HCT116 (cell line): ENCODE data around the gene SERPINB13. TPM values are rescaled to one million over a fixed set of nuclear protein-coding genes. Genes with fewer than 3 reads are reported as not detected.

Experiments
- ATAC-seq: fragments of 200-7000 bp; cut with Tn5 transposase; 2 replicates; pipeline ENCODE4 v1.9.1; 2020; ENCODE audit warnings: mild to moderate bottlenecking, moderate library complexity
- BruUV-seq: library from RNA; stranded (reverse); fragments of 400-500 nt; replicated peaks from 2 replicates; lab custom pipeline; 2021; lab: Mats Ljungman, UMichigan
- CTCF ChIA-PET: fragments of 300-600 bp; sonication (Branson Sonifier 250); formaldehyde crosslinking; loops from one replicate; lab custom pipeline; 2021; ENCODE audit warnings: antibody characterized with exemption; lab: Charles Lee
- POLR2A ChIA-PET: fragments of 300-600, 350-600 bp; sonication (Branson Sonifier 250); formaldehyde crosslinking; loops from one replicate; lab custom pipeline; 2021; ENCODE audit warnings: antibody characterized with exemption; lab: Charles Lee
- RAD21 ChIA-PET, 2 experiments: fragments of 300-600 bp; sonication (Branson Sonifier 250); formaldehyde crosslinking; loops; one replicate each; lab custom pipeline; 2023; ENCODE audit warnings: low total read pairs in 2 of 2; ENCODE audit not compliant: uncharacterized antibody in 2 of 2, unreplicated experiment in 2 of 2, low non-redundant PET in 1 of 2; lab: Charles Lee
- DNase-seq: peaks from one replicate; pipeline ENCODE4 v3.0.0-alpha.2; 2010; ENCODE audit warnings: low read depth, low spot score
- H2AFZ ChIP-seq: fragments of 200-600 bp; shearing (Covaris generic), sonication (generic); 2 replicates; pipeline ENCODE4 v1.6.1; 2017; ENCODE audit warnings: low read depth, mixed run types, mixed read lengths, antibody characterized with exemption, low read length; ENCODE audit not compliant: poor library complexity, severe bottlenecking
- H3K27ac ChIP-seq: 2 replicates; pipeline ENCODE4 v1.5.1; 2012; ENCODE audit warnings: low read depth, low read length
- H3K27me3 ChIP-seq: fragments of 200-600 bp; sonication (generic); 2 replicates; pipeline ENCODE4 v1.6.1; 2016; ENCODE audit warnings: mixed run types, low read length, mixed read lengths; ENCODE audit not compliant: insufficient read depth
- H3K36me3 ChIP-seq, 2 experiments: fragments of 200-500 bp in 1 of 2; fragments of 200-600 bp in 1 of 2; sonication (Bioruptor generic) in 1 of 2; sonication (generic) in 1 of 2; 2 replicates each; pipeline versions ENCODE4 v1.5.1 to v1.6.1; 2014 to 2016; ENCODE audit warnings: low read length in 2 of 2, inconsistent platforms in 1 of 2, mixed read lengths in 1 of 2, mixed run types in 1 of 2; ENCODE audit not compliant: insufficient read depth in 2 of 2, control insufficient read depth in 1 of 2
- H3K4me1 ChIP-seq, 2 experiments: fragments of 200-600 bp in 1 of 2; sonication (generic) in 1 of 2; 2 replicates each; pipeline versions ENCODE4 v1.5.1 to v1.6.1; 2012 to 2017; ENCODE audit warnings: low read length in 2 of 2, inconsistent platforms in 1 of 2, mild to moderate bottlenecking in 1 of 2, mixed read lengths in 1 of 2, mixed run types in 1 of 2, moderate library complexity in 1 of 2; ENCODE audit not compliant: insufficient read depth in 2 of 2, control insufficient read depth in 1 of 2
- H3K4me2 ChIP-seq: fragments of 200-600 bp; sonication (generic); 2 replicates; pipeline ENCODE4 v1.6.1; 2017; ENCODE audit warnings: mixed run types, low read length, mixed read lengths
- H3K4me3 ChIP-seq, 2 experiments: fragments of 200-600 bp in 1 of 2; sonication (generic) in 1 of 2; replicated peaks in 1 of 2; 2 replicates each; pipeline ENCODE4 v1.5.1; 2011 to 2016; ENCODE audit warnings: low read length in 2 of 2, control low read depth in 1 of 2, low read depth in 1 of 2, mild to moderate bottlenecking in 1 of 2, mixed read lengths in 1 of 2, mixed run types in 1 of 2
- H3K79me2 ChIP-seq: fragments of 200-600 bp; sonication (generic); 2 replicates; pipeline ENCODE4 v1.6.1; 2017; ENCODE audit warnings: mild to moderate bottlenecking, mixed run types, low read length, moderate library complexity, mixed read lengths; ENCODE audit not compliant: insufficient read depth
- H3K9ac ChIP-seq: fragments of 200-600 bp; sonication (generic); 2 replicates; pipeline ENCODE4 v1.6.1; 2016; ENCODE audit warnings: low read length, mixed read lengths
- H3K9me2 ChIP-seq: fragments of 200-600 bp; sonication (generic), shearing (Covaris generic); 2 replicates; pipeline ENCODE4 v1.6.1; 2017; ENCODE audit warnings: mixed run types, mild to moderate bottlenecking, moderate library complexity; ENCODE audit not compliant: insufficient read depth
- H3K9me3 ChIP-seq, 2 experiments: fragments of 200-500 bp in 1 of 2; fragments of 200-600 bp in 1 of 2; sonication (Bioruptor generic) in 1 of 2; sonication (generic) in 1 of 2; 2 replicates each; pipeline ENCODE4 v1.6.1; 2014 to 2017; ENCODE audit warnings: low read length in 2 of 2, mixed read lengths in 2 of 2, inconsistent platforms in 1 of 2, low read depth in 1 of 2, mild to moderate bottlenecking in 1 of 2, mixed run types in 1 of 2, moderate library complexity in 1 of 2; ENCODE audit not compliant: control insufficient read depth in 1 of 2, insufficient read depth in 1 of 2
- H4K20me1 ChIP-seq: fragments of 200-600 bp; sonication (generic), shearing (Covaris generic); 2 replicates; pipeline ENCODE4 v1.6.1; 2017; ENCODE audit warnings: mixed run types, mild to moderate bottlenecking, moderate library complexity; ENCODE audit not compliant: insufficient read depth
- ATF3 ChIP-seq: IDR thresholded peaks from 2 replicates; pipeline ENCODE4 v1.6.1; 2012
- CEBPB ChIP-seq: IDR thresholded peaks from 2 replicates; pipeline ENCODE4 v1.6.1; 2012; ENCODE audit warnings: low read depth
- CTCF ChIP-seq, 3 experiments: fragments of 200-600 bp in 1 of 3; sonication (generic) in 1 of 3; IDR thresholded peaks in 2 of 3; conservative IDR thresholded peaks in 1 of 3; 2 replicates each; pipeline ENCODE4 v1.5.1; 2012 to 2017; ENCODE audit warnings: low read depth in 2 of 3, low read length in 2 of 3, antibody characterized with exemption in 1 of 3, borderline replicate concordance in 1 of 3, control low read depth in 1 of 3, mild to moderate bottlenecking in 1 of 3, mixed read lengths in 1 of 3, mixed run types in 1 of 3, moderate library complexity in 1 of 3; ENCODE audit not compliant: insufficient read depth in 1 of 3
- EGR1 ChIP-seq: IDR thresholded peaks from 2 replicates; pipeline ENCODE4 v1.6.1; 2012; ENCODE audit warnings: low read depth
- ELF1 ChIP-seq: IDR thresholded peaks from 2 replicates; pipeline ENCODE4 v1.6.1; 2012; ENCODE audit warnings: low read depth, borderline replicate concordance
- EZH2 ChIP-seq: fragments of 200-600 bp; sonication (generic); IDR thresholded peaks from 2 replicates; pipeline ENCODE4 v1.6.1; 2017; ENCODE audit warnings: antibody characterized with exemption, mixed run types
- RAD21 ChIP-seq: IDR thresholded peaks from 2 replicates; pipeline ENCODE4 v1.6.1; 2012; ENCODE audit warnings: low read depth, mild to moderate bottlenecking
- REST ChIP-seq: IDR thresholded peaks from 2 replicates; pipeline ENCODE4 v1.6.1; 2012; ENCODE audit warnings: low read depth
- SIN3A ChIP-seq: IDR thresholded peaks from 2 replicates; pipeline ENCODE4 v1.6.1; 2012; ENCODE audit warnings: low read depth
- SP1 ChIP-seq: IDR thresholded peaks from 2 replicates; pipeline ENCODE4 v1.6.1; 2012; ENCODE audit warnings: low read depth
- SRF ChIP-seq: IDR thresholded peaks from 2 replicates; pipeline ENCODE4 v1.6.1; 2012; ENCODE audit warnings: low read depth
- ZFX ChIP-seq: fragments of 450-650 bp; IDR thresholded peaks from 2 replicates; pipeline ENCODE4 v1.6.1; 2017
- intact Hi-C: fragments of 100-400 bp; cut with micrococcal nuclease; formaldehyde crosslinking; loops from 2 replicates; pipeline ENCODE4 v1.10.0; 2022
- total RNA-seq: library from RNA; stranded (reverse); gene quantifications from one replicate; pipeline ENCODE4 v1.2.1, GENCODE V29; 2021; ENCODE audit not compliant: unreplicated experiment

SERPINB13 gene
- total RNA-seq, 1 experiment from 2014 or later: 0.07 TPM

- ChIA-PET CTCF (interaction anchor here (1.0 to 1.4 kb wide), 2 partner anchors 34 to 291 kb away, joined by 3 to 4 read pairs; no protein-coding TSS in a partner anchor), RAD21 (no interaction called here), POLR2A (no interaction called here)
- ATAC-seq: no peak
- Histone ChIP-seq H2AFZ (no peak overlapping the region), H3K9me3 (no peaks in the 10 kb centered on the region), H4K20me1 (no peaks in the 10 kb centered on the region), H3K36me3 (no peaks in the 10 kb centered on the region), H3K4me3 (no peak overlapping the region), H3K79me2 (no peaks in the 10 kb centered on the region), H3K4me2 (no peak overlapping the region), H3K27me3 (no peaks in the 10 kb centered on the region), H3K4me1 (peaks cover 0 to 9% of the 10 kb centered on the region in 2 experiments; a peak in 1 of 4 replicates), H3K9me2 (no peaks in the 10 kb centered on the region), H3K9ac (no peak overlapping the region), H3K27ac (no peak overlapping the region)
- intact Hi-C loops: no loop called here
- no TSS peak for BruUV-seq
- TF ChIP-seq RAD21 (no peak), SIN3A (no peak), SP1 (no peak), REST (no peak), EGR1 (no peak), CTCF (IDR thresholded peaks at IDR 0.05 in 2 of 3, conservative IDR thresholded peaks at IDR 0.05 in 1 of 3; ENCODE audit: borderline replicate concordance in 1 of 3, insufficient read depth in 1 of 3, low read depth in 2 of 3, low read length in 2 of 3) (no peak), ZFX (no peak), CEBPB (no peak), ATF3 (no peak), SRF (no peak), EZH2 (no peak), ELF1 (no peak)
- DNase-seq: no peak
Observed at GRCh38 chr18:63552581-63552980, 34.6 kb upstream of the SERPINB13 start.
